NCI-H774 (cell line): Measurements from ENCODE around the gene TECPR2.

ENCODE experiments used
- DNase-seq: peaks from one replicate; lab custom pipeline; 2025; lab: John Stamatoyannopoulos, UW

TECPR2 gene

GRCh38 chr14:102426796-102427195 is 64.1 kb downstream of the TECPR2 start:
- DNase-seq: no peak

GRCh38 chr14:102427642-102428041 is 64.9 kb downstream of the TECPR2 start:
- DNase-seq: no peak

GRCh38 chr14:102430212-102430908 is 67.6 kb downstream of the TECPR2 start:
- no peak for DNase-seq

DNA sequence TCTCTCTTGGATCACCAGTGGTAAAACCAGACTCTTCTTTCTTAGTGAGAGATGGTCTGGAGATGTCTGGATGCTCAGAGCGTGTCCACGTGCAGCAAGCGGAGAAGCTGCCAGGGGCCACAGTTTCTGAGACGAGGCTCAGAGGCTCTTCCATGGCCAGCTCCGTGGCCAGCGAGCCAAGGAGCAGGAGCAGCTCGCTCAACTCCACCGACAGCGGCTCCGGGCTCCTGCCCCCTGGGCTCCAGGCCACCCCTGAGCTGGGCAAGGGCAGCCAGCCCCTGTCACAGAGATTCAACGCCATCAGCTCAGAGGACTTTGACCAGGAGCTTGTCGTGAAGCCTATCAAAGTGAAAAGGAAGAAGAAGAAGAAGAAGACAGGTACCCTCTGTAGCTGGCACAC is 69.0 kb downstream of the TECPR2 start:
- DNase-seq: no peak

- no peak for DNase-seq
Measured at GRCh38 chr14:102434647-102435175, 72.0 kb downstream of the TECPR2 start.

DNA sequence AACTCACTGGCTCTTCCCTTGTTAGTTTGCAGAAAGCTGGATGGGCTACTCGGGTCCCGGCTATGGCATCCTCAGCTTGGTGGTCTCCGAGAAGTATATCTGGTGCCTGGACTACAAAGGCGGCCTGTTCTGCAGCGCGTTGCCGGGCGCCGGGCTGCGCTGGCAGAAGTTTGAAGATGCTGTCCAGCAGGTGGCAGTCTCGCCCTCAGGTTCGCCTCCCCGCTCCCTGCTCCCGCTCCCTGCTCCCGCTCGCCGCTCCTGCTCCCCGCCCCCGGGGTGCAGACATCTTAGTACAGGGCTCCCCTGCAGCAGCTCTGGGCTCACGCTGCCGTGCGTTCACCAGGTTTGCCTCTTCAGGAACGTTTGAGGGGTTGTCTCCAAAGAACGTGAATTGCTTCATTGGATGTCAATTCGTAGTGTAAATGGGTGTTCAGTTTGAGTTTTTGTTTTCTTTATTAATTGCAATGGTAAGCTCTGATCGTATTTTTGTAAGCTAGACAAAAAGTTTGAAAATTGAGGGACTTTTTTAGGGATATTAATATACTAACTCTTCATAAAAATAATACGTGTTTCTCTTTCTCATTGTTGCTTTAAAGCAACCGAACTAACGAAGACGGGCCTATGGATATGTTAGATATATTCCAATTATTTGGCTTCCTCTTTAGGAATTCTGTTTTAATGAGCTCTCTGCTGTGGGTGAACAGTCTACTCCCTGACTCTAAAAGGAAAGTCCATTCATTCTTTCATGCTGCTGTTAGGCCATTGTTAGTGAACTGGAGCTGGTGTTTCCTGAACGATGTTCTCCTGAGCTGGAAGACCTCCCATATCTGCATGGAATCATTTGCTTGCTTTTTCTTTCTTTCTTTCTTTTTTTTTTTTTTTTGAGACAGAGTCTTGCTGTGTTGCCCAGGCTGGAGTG is 75.5 kb downstream of the TECPR2 start:
- DNase-seq: peak; percentile 87

DNA sequence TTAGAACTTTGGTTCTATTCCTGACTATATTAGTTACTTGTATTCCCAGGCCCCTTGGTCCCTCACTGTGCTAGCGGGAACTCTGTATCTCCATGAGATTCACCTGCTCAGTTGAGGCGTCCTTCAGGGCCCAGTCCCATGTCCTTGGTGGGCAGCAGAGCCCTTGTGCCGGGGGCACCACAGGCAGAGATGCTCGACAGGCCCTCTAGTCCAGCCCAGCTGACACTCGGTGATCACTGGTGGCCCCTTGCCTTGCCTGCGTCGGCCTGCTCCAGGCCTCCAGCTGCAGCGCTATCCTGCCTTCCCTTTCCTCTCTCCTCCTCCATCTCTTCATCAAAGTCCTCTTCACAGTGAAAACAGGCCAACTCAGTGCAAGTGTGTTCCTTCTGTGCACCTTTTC is 76.8 kb downstream of the TECPR2 start:
- no peak for DNase-seq

DNA sequence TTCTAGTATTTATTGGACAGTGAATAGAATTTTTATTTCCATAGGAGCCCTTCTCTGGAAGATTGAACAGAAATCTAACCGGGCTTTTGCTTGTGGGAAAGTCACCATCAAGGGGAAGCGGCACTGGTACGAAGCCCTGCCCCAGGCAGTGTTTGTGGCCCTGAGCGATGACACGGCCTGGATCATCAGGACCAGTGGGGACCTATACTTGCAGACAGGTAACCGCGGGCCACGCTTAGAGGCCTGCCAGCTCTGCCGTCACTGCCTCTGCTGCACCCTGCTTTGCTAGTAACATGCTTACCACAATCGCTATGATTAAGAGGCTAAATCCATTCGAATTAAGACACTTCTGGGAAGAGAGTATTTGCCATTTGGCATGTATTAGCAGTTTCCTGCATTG is 77.7 kb downstream of the TECPR2 start:
- DNase-seq: no peak

DNA sequence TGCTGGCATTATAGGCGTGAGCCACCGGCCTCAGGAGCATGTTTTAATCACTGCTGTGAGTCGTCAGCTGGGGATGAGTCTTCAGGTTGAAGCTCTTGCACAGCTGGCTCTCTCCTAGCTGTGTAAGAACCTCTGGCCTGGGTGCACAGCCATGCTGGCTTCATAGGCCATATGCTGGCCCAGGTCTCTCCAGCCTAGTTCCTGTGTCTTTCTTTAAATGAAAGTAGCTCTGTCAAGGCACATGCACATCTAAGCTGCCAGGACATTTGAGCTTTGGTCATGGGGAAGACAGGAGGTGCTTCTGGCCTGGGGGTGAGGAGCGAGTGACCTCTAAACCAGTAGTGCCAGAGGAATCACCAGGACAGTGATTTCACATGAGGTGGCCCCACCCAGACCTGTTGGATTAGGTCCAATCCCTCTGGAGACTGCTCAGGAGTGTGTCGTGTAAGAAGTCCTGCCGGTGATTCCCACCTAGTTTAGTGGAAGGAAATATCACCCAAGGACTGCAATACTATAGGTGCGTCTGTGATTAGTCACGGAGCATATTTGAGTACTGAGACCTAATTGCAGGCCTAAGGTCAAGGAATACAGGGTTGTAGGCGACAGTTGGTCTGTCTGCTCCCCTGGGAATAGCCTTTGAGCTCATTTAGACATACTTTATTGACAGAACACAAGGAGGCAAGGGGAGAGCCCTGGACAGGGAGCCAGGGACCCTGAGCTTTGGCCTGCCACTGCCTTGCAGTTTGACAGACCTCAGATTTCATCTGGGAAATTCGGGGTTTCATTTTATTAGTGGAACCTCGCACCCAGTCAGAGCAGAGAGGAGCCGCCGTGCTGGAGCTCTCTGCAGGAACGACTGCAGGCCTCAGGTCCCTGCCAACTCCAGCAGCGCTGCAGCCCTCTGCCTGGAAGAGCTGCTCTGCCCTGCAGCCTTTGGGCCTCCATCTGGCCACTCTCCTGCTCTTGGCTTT is 79.8 kb downstream of the TECPR2 start:
- DNase-seq: no peak

- no peak for DNase-seq
Measured at GRCh38 chr14:102445066-102445465, 82.3 kb downstream of the TECPR2 start.

GRCh38 chr14:102445641-102446040 is 82.9 kb downstream of the TECPR2 start:
- no peak for DNase-seq

- DNase-seq: no peak
Measured at GRCh38 chr14:102450206-102451063, 87.7 kb downstream of the TECPR2 start.

DNA sequence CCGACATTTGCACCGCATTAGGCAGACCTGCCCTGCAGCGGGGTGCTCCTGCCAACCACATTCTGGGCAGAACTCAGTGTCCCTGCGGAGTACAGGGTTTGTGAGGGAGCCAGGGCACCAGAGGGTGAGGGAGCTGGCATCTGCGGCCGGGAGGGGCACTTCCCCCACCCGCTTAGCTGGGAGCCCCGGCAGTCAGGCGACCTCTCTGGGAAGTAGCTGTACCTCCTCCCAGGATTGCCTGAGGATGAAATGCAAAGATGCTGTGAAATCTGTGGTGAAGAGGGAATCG is 88.3 kb downstream of the TECPR2 start:
- DNase-seq: no peak

- no peak for DNase-seq
Measured at GRCh38 chr14:102452302-102452701, 89.6 kb downstream of the TECPR2 start.

DNA sequence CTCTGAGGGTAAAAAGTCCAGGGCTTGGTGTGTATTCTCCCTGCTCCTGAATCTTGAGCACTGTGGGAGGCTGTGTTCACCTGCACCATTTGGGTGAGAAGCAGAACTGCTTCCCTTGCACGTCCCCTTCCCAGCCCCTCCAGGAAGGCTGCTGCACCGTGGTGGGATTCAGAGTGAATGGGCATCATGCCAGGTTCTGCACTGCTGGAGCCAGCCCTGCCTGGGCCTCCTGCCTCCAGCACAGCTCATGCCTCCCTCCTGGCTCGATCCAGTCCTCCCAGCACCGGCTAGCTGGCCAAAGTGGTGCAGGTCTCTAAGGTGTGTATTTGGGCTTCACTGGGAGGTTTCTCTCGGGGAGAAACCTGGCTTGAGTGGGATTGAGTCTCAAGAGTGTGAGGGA is 92.0 kb downstream of the TECPR2 start:
- no peak for DNase-seq

DNA sequence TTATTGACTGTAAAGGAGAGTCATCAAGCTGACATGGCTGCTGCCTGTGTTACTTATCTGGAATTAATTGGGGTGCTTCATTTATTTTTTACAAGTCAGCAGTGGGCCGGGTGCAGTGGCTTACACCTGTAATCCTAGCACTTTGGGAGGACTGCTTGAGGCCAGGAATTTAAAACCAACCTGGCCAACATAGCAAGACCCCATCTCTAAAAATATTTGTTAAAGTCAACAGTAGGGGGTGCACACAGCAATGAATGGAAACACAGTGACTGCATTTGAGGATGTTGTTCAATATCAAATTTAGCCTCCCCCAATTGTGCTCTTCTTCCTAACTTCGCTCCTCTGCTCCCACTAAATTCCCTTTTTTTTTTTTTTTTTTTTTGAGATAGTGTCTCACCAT is 94.8 kb downstream of the TECPR2 start:
- DNase-seq: no peak

DNA sequence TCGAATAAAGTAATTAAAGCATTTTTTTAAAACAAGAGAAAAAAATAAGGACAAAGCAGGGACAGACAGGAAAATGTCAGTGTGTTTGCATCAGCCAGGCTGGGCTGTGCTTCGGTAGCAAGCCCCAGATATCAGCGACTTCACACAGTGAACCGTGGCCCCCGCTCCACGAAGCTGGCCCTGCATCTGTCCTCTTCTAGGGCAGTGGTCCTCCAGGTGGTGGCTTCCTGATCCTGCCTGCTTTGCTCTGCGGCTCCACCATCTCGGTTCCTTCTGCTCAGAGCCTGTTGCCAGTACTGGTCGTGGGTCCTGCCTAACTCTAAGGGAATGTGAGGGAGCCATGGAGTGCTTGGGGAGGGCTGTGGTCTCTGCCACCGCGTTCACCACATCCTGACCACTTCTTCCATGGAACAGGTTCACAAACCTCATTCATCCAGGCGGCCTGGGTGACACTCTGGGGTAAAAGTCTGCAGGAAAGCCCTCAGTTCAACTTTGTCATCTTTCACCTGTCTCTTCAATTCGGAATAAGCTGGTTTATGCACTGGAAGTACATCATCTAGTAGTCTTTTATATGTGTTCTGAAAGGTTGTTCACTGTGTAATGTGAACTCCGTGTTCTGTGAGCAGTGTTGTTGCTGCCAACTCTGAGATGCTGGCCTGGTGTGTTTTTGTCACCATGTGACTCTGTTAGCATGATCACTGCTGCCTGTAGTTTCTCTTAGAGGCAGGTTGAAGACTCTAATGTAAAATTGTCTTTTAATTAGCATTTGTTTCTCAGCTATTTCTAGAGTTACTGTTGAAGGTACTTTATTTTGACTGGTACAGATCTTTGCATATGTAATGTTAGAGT is 99.0 kb downstream of the TECPR2 start:
- no peak for DNase-seq

GRCh38 chr14:102462391-102462790 is 99.7 kb downstream of the TECPR2 start:
- DNase-seq: no peak

DNA sequence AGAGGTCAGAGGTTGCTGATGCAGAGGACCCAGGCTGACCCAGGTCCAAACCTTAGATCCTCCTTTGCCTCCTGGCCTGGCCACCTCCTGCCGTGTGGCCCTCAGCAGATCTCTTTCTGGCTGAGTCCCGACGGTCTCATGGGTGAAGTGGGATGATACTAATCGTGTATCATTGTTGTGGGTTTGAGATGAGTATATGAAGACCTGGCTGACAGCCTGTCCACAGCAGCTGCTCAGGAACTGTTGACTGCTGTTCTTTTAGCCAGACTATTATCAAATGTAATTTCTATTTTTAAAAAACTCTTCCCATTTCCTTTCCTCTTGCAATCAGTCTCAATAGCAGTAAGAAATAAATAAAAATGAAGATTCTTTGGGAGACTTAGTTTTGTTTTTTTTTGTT is 101.3 kb downstream of the TECPR2 start:
- no peak for DNase-seq

DNA sequence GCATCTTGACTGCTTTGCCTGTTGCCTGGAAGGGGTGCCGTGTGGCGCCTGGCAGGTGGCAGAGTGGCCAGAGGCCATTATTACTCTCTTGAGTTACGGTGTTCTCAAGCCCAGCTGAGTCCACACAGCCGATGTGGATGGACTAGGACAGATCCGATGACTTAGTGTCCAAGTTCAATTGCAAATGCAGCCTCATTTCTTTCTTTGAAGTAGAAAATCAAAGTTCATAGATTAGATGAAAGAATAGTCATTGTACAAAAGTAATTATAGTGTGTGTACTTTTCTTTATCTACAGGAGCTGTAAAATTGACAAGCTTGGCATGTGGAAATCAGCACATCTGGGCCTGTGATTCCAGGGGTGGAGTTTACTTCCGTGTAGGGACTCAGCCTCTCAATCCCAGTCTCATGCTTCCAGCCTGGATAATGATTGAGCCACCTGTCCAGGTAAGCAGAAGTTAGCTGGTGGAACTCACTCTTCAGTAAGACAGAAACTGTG is 102.2 kb downstream of the TECPR2 start:
- peak; percentile 59 for DNase-seq
